HFF-Myc (cell line): Measurements from ENCODE around the gene GXYLT2.
A peak's percentile ranks its signal among the peaks of the same experiment; 100 is the strongest.

ENCODE experiments used
- DNase-seq: peaks from one replicate; pipeline ENCODE4 v3.0.0-alpha.2; 2011; ENCODE audit warnings: low read depth; ENCODE audit errors: extremely low read depth
- H3K4me3 ChIP-seq: replicated peaks from 2 replicates; pipeline ENCODE4 v1.5.1; 2011; ENCODE audit warnings: low read depth, mild to moderate bottlenecking, control low read depth, low read length
- CTCF ChIP-seq: IDR thresholded peaks from 2 replicates; pipeline ENCODE4 v1.5.1; 2012; ENCODE audit warnings: mild to moderate bottlenecking, low read depth, low read length, control low read depth; ENCODE audit errors: missing control alignments

GXYLT2 gene

DNA sequence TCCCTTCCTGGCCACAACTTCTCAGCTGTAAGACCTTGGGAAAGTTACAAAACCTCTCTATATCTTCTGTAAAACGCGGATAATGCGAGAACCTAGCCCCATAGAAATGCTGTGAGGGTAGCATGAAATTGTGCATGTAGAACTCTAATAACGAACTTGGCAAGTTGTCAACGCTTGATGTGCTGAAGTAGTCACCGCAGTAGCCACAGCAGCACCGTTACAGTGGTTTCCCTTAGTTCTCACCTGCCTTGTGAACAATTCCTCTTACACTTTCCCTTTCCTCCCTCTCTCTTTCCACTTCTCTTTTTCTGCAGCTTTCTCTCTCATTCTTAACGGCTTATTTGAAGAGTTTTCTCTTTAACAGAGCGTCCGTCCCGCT, 39.2 kb upstream of the GXYLT2 start:
- TF ChIP-seq CTCF: no peak
- DNase-seq: no peak
- peak overlapping the region; percentile 98 for H3K4me3 ChIP-seq

DNA sequence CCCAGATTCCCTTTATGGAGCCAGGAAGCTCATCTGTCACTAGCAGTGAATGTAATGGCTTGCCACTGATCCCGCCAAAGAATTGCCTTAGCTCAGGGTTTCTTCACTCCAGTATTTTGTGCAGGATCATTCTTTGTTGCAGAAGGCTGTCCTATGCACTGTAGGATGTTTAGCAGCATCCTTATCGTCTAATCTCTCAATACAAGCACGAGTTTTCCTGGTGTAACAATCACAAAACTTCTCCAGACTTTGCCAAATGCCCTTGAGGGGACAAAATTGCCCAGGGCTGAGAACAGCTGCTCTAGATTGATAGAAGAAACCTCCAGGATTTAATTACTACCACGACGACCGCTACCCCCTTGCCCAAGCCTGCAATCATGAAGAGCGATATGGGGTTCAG, 32.8 kb upstream of the GXYLT2 start:
- no peak overlapping the region for H3K4me3 ChIP-seq
- TF ChIP-seq CTCF: no peak
- DNase-seq: no peak

- no peak for DNase-seq
- H3K4me3 ChIP-seq: no peak overlapping the region
- TF ChIP-seq CTCF: no peak
Observed at GRCh38 chr3:72860053-72860452, 27.8 kb upstream of the GXYLT2 start.

- DNase-seq: no peak
- no peak for TF ChIP-seq CTCF
- no peak overlapping the region for H3K4me3 ChIP-seq
Observed at GRCh38 chr3:72860846-72861245, 27.0 kb upstream of the GXYLT2 start.

GRCh38 chr3:72862314-72863090, 25.3 kb upstream of the GXYLT2 start:
- no peak overlapping the region for H3K4me3 ChIP-seq
- no peak for DNase-seq
- no peak for TF ChIP-seq CTCF

GRCh38 chr3:72872183-72872582, 15.7 kb upstream of the GXYLT2 start:
- H3K4me3 ChIP-seq: no peak overlapping the region
- peak; percentile 91 for DNase-seq
- no peak for TF ChIP-seq CTCF

DNA sequence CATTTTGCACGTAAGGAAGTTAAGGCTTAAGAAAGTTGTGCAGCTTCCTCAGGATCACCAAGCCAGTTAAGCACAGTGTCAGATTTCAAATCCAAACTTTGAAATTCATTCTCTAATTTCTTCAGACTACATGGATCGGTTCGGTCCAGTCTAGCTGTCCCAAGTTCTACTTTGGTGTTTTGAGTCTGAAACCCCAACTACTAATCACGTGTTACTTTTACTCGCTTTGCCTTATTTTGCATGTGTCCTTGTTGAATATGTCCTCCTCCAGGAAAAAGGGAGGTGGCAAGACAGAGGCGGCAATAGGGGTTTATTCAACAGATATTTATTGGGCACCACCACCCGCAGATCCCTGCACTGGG, 522 bp upstream of the GXYLT2 start:
- no peak for DNase-seq
- no peak for TF ChIP-seq CTCF
- peak overlapping the region; percentile 53 for H3K4me3 ChIP-seq
